MM.1S (cell line): ENCODE measurements around the gene KIF9.

Experiments
- CTCF ChIP-seq: fragments of 300-600 bp; sonication (generic); IDR thresholded peaks from 2 replicates; pipeline ENCODE4 v1.5.1; 2016; ENCODE audit warnings: antibody characterized with exemption, low read length, mixed read lengths
- EZH2 ChIP-seq: fragments of 300-600 bp; sonication (generic); optimal IDR thresholded peaks from 2 replicates; pipeline ENCODE3; 2017; ENCODE audit warnings: low read depth, mild to moderate bottlenecking, antibody characterized with exemption, low read length, mixed read lengths
- EZH2phosphoT487 ChIP-seq: fragments of 300-600 bp; sonication (generic); IDR thresholded peaks from 2 replicates; pipeline ENCODE4 v1.6.1; 2018; ENCODE audit warnings: antibody characterized with exemption, low read length

- no peak for TF ChIP-seq CTCF
- no peak for TF ChIP-seq EZH2
- TF ChIP-seq EZH2phosphoT487 = no peak
Measured at GRCh38 chr3:47265725-47266428, 16.7 kb downstream of the KIF9 start.
